Ishikawa (cell line): Measurements from ENCODE around the gene IRF8.

Experiments
- CEBPB ChIP-seq: IDR thresholded peaks from 2 replicates; pipeline ENCODE4 v1.6.1; 2012
- EP300 ChIP-seq: IDR thresholded peaks from 2 replicates; pipeline ENCODE4 v1.6.1; 2012; ENCODE audit warnings: borderline replicate concordance
- FOXM1 ChIP-seq: IDR thresholded peaks from 2 replicates; pipeline ENCODE4 v1.6.1; 2012; ENCODE audit warnings: low read depth, borderline replicate concordance
- MAX ChIP-seq: IDR thresholded peaks from 2 replicates; pipeline ENCODE4 v1.6.1; 2012
- NFIC ChIP-seq: IDR thresholded peaks from 2 replicates; pipeline ENCODE4 v1.6.1; 2012
- RAD21 ChIP-seq: IDR thresholded peaks from 2 replicates; pipeline ENCODE4 v1.6.1; 2012; ENCODE audit warnings: low read depth
- REST ChIP-seq: IDR thresholded peaks from 2 replicates; pipeline ENCODE4 v1.6.1; 2012; ENCODE audit warnings: low read depth, mild to moderate bottlenecking
- TAF1 ChIP-seq: IDR thresholded peaks from 2 replicates; pipeline ENCODE4 v1.6.1; 2012; ENCODE audit warnings: low read depth, mild to moderate bottlenecking
- TCF12 ChIP-seq: IDR thresholded peaks from 2 replicates; pipeline ENCODE4 v1.6.1; 2012; ENCODE audit warnings: low read depth
- USF1 ChIP-seq: IDR thresholded peaks from 2 replicates; pipeline ENCODE4 v1.6.1; 2012
- ZBTB7A ChIP-seq: IDR thresholded peaks from 2 replicates; pipeline ENCODE4 v1.6.1; 2012; ENCODE audit warnings: low read depth

GRCh38 chr16:85879549-85879948 lies 19.4 kb upstream of the IRF8 start:
- TF ChIP-seq NFIC (no peak), FOXM1 (no peak), TAF1 (no peak), REST (no peak), RAD21 (no peak), TCF12 (no peak), ZBTB7A (no peak), MAX (no peak), EP300 (no peak), CEBPB (no peak), USF1 (no peak)
